Hematopoietic multipotent progenitor cell treated with erythropoietin and hydrocortisone succinate and interleukin-3 and kit ligand, for 8 days (in vitro differentiated cells): ENCODE results near the gene OTOP3.
"Not testable (repeated sequence)": the region's sequence is repeated elsewhere in the genome, so short reads cannot be mapped to it uniquely, and the experiment has no call there.

ENCODE experiments used
- DNase-seq: peaks from one replicate; pipeline ENCODE4 v3.0.0-alpha.2; 2015

OTOP3 gene

DNA sequence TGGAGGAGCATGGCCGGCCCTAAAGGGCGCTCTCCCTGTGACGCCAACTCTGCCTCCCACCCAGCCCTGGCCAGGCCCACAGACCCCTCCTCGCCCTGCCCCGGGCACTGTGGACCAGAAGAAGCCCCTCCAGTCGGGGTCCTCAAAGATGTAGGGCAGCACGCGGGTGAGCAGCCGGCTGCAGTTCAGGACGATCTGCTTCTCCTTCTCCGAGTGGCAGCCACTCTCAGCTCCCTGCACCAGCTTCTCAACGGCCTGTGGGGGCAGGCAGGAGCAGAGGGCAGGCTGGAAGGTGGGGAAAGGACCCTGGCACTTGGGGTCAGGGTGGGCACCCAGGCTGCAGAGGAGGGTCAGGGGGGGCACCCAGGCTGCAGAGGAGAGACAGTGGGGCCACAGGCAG is 28.0 kb downstream of the OTOP3 start:
- DNase-seq = no peak

DNA sequence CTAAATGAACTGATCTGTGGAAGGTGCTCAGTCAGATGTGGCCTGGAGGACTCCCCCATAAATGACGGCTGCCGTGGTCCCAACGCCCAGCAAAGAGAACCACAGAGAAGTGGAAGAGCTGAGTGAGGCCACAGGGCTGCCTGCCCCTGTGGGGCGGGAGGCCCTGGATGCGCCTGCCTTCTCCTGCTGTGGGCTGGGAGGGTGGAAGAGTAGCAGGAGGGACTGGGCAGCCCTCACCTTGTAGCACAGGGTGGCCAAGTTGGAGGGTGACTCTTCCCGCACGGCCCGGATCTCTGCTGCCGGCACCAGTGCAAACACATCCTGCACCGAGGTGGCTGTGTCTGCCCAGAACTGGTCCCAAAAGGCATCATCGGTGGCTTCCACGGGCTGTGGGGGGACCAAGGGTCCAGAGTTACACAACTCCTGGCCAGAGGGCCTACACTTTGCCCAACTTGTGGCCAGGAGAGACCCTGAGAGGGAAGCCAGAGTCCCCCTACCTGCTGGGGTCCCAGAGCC is 28.6 kb downstream of the OTOP3 start:
- DNase-seq = no peak

DNA sequence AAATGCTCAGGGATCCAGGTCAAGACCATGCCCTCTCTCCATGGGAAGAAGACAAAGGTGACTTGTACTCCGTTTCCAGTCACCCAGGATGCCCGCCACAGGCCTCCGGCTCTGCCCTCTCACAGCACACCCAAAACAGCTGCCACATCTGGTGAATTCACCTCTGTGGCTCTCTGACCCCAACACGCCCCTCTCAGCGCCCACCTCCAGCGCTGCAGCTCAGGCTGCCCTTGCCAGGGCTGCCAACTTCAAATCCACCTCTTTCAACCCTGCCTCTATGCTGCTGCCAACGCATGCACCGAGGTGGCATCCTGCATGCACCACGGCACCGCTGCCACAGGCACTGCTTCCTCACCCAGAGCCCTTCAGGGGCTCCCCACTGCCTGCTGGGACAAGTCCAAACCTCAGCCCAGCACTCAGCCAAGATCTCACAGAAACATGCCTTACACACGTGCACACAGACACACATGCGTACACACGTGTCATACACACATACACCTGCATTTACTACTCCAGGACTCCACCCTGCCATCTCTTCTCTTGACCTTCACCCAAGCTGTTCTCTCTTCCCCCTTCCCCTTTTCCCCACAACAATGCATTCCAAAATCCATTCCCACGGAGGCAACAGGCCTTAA is 29.4 kb downstream of the OTOP3 start:
- no peak for DNase-seq

- DNase-seq = no peak
These were observed 32.7 kb downstream of the OTOP3 start for GRCh38 chr17:74968361-74968780.

DNA sequence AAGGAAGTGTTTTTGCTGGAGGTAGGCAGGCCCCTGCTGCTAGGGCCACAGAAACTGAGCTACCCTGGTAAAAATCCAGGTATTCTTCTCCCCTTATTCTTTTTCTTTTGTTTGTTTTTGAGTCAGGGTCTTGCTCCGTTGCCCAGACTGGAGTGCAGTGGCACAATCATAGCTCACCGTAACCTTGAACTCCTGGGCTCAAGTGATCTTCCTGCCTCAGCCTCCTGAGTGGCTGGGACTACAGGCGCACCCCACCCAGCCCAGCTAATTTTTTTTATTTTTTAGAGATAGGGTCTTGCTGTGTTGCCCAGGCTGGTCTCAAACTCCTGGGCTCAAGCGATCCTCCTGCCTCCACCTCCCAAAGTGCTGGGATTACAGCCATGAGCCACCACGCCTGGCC is 33.8 kb downstream of the OTOP3 start:
- DNase-seq = not testable (repeated sequence)

- DNase-seq = no peak
These were observed 34.7 kb downstream of the OTOP3 start for GRCh38 chr17:74970395-74970794.

DNA sequence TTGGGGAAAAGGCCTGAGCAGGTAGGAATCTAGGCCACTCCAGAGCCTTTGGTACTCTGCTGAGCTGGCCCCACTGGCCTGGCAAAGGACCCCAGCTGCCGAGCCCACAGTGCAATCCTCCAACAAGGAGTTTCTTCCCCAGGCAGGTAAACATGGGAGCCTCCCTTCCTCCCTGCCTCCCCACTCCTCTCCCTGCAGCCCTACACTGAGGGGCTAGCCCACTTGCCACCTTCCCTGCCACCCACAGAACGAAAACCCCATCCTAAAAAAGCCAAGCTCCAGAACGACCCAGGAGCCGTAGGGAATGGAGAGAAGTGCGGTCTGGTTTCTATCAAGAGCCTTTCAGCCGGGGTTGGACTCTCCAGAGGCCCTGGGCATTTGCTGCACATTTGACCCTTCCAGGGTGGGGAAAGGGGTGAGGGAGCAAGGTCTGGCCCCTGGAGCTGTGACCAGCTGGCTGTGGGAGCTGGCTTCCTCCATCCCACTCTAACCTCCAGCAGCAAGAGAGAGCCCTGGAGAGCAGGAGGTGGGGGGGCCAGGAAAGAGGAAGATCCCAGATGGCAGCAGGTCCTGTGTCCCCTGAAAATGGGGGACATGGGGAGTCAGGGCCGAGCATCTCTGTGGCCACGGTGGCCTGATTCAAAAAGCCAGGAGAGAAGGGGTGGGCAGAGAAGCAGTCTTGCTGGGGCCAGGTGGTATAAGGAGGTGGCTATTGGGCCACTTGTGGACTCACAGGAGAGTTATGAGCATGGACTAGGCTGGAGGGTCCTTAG is 35.6 kb downstream of the OTOP3 start:
- DNase-seq = no peak

- no peak for DNase-seq
These were observed 36.1 kb downstream of the OTOP3 start for GRCh38 chr17:74971842-74972106.

- DNase-seq = no peak
These were observed 36.6 kb downstream of the OTOP3 start, which contains the start of gene HID1 for GRCh38 chr17:74972107-74972972. Gene HID1, minus strand, starts transcription at chr17:74972759. Its CDS starts 103 bp downstream, at chr17:74972656.

GRCh38 chr17:74972973-74973328 is 37.3 kb downstream of the OTOP3 start:
- DNase-seq = no peak

GRCh38 chr17:74975943-74976342 is 40.2 kb downstream of the OTOP3 start:
- DNase-seq = no peak

GRCh38 chr17:74977802-74978201 is 42.1 kb downstream of the OTOP3 start:
- no peak for DNase-seq

DNA sequence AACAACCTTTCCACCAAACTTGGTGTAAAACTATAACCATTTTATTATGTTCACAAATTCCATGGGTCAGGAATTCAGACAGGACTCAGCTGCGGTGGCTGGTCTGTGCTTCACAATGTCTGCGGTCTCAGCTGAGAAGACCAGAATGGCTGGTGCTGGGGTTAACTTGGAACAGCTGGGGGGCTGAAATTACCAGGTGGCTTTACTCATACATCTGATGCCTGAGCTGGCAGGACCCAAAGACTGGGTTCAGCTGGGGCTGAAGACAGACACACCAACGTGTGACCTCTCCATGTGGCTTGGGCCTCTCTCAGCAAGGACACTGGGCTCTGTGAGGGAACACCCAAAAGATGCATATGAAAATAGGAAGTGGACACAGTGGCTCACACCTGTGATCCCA is 42.5 kb downstream of the OTOP3 start:
- no peak for DNase-seq

DNA sequence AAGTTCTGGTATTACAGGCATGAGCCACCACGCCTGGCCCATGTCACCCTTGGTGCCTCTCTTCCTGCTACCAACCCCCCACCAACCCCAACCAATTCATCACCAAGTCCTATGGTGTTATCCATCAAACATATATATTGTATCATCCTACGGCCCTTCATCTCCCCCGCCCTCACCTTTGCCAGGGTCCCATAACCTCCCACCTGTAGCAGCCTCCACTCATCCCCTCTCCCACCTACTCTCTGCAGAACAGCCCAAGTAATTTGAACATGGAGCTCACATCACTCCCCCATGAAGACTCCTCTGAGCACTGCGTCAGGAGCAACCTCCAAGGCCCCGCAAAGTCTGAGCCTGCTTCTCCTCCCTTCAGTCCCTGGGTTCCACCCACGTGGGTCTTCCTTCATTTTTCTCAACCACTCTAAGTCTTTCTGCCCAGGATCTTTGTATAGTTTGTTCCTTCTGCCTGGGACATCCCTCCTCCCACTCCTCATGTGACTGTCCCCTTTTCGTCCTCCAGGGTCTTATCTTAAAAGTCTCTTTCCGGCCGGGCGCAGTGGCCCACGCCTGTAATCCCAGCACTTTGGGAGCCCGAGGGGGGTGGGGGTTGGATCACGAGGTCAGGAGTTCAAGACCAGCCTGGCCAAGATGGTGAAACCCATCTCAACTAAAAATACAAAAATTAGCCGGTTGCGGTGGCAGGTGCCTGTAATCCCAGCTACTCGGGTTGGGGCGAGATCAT is 43.9 kb downstream of the OTOP3 start:
- no peak for DNase-seq

- DNase-seq = no peak
These were observed 45.8 kb downstream of the OTOP3 start for GRCh38 chr17:74981318-74981978.

DNA sequence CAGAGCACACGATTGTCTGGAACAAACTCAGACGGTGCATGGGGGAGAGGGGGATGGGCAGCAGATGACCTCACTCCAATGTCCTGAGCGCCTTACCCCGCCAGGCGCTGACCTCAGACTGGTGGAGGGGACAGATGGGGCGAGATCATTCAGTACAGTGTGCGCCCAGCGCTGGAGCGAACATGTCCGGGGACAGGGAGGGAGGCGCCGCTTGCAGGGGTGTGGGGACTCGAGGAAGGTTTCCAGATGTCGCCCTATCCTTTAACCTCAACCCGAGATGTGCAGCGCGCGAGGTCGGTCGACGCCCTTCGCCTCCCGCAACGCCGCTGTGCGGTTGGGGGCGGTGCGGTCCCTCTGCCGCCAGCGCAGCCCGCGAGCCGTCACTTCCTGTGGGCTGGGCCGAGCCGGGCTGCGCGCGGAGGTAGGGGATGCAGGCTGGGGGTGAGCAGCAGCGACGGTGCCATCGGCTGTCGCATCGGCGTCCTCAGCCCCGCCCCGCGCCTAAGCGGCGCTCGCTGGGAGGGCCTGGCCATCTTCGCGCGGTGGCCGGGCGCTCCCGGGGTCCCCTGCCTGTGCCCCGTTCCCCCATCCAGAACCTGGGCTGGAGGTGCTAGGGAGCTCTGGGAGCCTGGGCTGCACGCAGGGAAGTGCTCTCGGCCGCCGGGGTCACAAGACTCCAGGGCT is 46.4 kb downstream of the OTOP3 start:
- peak; percentile 33 for DNase-seq

DNA sequence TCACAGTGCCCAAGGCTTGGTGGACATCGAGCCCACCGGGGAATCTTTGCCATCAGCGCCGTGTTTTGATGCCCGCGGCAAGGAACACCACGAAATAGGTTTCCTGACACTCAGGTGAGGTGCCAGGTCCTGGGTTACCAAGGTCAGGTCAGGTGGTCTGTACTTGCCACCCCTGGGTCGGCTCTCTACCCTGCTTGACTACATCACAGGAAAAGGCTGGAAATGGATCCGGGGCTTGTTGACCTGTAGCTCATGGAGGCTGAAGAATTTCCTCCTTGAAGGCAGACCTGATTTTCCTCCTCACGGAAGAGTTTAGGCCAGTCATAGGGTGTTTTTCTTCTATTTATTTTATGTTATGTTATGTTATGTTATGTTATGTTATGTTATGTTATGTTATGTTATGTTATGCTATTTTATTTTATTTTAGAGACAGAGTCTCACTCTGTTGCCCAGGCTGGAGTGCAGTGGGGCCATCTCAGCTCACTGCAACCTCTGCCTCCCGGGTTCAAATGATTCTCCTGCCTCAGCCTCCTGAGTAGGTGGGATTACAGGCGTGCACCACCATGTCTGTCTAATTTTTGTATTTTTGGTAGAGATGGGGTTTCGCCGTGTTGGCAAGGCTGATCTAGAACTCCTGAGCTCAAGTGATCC is 47.1 kb downstream of the OTOP3 start:
- not testable (repeated sequence) for DNase-seq

- no peak for DNase-seq
These were observed 50.5 kb downstream of the OTOP3 start for GRCh38 chr17:74986206-74986576.

GRCh38 chr17:74987418-74987908 is 51.8 kb downstream of the OTOP3 start, which contains the start of gene CDR2L:
Gene CDR2L, plus strand, starts transcription at chr17:74987632. Its CDS starts 412 bp downstream, at chr17:74988044.
- peak; percentile 87 for DNase-seq

DNA sequence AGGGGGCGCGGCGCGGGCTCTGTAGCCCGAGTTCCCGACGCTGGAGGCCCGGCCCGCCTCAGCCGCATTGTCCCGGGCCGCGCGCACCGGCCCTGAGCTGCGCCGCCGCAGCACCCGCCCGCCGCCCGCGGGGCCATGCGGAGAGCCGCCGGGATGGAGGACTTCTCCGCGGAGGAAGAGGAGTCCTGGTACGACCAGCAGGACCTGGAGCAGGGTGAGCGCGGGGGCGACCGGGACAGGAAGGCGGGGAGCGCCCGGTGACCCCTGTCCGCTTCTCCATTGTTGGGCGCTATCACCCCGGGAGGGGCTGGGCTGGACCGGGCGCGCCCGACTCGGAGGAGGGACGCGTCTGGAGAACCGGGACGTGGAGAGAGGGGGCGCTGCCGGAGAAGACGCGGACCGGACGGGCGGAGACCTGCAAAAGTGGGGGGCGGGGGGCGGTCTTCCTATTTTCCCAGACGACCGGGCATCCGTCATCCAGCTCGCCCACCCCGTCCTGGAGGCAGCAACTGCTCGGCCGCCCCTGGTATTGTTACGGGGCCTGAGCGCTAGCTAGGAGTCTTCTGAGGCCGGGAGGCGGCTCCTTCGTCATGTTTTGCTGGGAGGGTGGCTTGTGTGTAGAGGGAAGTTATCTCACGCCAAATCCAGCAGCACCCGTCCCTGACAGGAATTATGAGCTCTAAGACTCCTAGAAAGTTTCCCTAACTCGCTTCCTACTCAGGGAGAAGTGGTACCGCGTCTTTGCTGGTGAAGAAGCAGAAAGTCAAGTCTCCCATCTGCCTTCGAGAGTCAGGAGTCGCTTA is 52.4 kb downstream of the OTOP3 start:
- peak; percentile 24 for DNase-seq
